Activated CD4-positive, alpha-beta T cell treated with anti-CD3 and anti-CD28 coated beads, Interleukin-2, Interleukin-4, amounts not matched to agents 100 ng/mL and 50 ng/mL, durations not matched to agents 16 hours and 8 hours (primary cell): ENCODE measurements around the gene IL27RA.

Experiments
- DNase-seq: peaks from one replicate; pipeline ENCODE4 v3.0.0-alpha.2; 2020; ENCODE audit warnings: low spot score

Gene IL27RA

DNA sequence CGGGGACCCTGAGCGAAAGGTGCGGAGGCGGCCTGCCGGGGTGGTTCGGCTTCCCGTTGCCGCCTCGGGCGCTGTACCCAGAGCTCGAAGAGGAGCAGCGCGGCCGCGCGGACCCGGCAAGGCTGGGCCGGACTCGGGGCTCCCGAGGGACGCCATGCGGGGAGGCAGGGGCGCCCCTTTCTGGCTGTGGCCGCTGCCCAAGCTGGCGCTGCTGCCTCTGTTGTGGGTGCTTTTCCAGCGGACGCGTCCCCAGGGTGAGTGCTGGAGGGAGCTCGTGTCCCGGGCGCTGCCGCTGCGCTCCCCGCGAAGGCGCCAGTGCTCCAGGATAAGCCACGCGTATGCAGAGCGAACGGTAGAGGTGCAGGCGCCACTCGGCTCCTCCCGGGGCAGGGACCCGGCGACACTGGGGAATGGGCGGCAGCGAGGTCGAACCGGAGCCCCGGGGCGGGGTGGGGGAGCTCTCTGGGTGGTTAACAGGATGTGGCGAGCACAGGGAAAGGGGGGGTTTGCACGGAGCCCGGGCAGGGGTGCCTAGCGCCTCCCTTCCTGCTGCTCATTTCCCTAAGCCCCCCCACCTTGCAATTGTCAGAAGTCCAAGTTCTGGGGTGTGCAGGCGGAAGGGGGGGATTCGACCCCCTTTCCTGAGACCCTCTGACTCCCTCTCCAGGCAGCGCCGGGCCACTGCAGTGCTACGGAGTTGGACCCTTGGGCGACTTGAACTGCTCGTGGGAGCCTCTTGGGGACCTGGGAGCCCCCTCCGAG is at the start of gene IL27RA:
IL27RA (plus strand) TSS at position 44 of the 762 bp plus-strand sequence; CDS start at position 155, 111 bp downstream.
- DNase-seq = peak; percentile 70

DNA sequence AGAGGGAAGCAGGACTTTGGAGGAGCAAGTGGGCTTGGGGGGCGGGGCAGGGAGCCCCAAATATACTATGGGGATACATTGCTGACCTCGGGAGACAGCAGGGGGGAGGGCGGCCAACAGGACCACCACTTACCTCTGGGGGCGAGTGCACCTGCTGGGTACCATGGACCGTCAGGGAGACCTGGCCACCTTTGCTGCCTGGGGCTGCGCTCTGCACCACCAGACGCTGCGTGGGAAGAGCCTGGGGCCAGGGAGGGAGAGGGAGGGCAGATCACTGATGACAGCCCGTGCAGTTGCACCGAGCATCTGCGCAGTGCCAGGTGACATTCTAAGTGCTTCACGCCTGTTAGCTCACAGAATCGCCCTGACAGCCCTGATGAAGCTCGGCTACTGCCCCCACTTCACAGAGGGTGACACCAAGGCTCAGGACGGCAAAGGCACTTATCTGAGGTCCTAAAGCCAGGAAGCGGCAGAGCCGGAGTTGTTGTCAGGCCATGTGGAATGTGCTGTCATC is 49.5 kb upstream of the IL27RA start:
- DNase-seq = no peak

GRCh38 chr19:13982773-13983172 is 48.8 kb upstream of the IL27RA start:
- DNase-seq = no peak

- no peak for DNase-seq
Measured at GRCh38 chr19:13983213-13983889, 48.2 kb upstream of the IL27RA start.

DNA sequence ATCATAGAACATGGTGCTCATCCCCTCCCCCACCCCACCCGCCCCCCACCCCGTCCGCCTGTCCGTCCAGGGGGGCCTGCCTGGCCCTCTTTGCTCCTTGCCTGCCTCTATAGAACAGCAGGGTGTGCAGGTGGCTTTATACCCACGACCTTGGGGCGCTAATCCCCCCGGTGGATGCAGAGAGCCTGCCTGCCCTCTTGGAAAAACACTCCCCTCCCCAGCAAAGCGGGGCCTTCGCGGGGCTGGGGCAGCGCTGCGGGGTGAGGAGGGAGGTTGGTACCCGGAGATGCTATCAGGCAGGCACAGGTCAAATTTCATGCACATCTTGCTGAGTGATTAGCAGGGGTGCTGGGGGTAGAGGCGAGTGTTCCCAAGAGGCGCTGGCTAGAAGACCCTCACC is 47.4 kb upstream of the IL27RA start:
- no peak for DNase-seq

DNA sequence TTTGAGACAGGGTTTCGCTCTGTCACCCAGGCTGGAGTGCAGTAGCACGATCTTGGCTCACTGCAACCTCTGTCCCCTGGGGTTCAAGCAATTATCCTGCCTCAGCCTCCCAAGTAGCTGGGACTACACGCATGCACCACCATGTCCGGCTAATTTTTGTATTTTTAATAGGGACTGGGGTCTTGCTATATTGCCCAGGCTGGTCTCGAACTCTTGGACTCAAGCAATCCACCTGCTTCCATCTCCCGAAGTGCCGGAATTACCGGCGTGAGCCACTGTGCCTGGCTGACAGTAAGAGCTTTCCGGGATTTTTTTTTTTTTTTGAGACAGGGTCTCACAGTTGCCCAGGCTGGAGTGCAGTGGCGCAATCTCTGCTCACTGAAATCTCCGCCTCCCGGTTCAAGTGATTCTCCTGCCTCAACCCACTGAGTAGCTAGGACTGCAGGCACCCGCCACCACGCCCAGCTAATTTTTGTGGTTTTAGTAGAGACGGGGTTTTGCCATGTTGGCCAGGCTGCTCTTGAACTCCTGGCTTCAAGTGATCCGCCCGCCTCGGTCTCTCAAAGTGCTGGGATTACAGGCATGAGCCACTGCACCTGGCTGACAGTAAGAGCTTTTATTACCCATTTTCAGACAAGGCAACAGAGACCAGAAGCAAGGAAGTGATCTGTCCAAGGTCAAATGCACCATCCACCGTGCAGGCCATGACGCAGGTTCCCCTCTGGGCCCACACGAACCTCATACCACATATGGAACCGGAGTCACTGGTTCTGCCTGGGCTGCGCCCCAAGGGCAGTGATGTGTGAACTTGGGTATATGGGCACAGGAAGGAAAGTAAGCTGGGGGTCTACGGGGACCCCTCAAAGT is 46.5 kb upstream of the IL27RA start:
- DNase-seq = no peak

- DNase-seq = no peak
Measured at GRCh38 chr19:13985771-13986347, 45.7 kb upstream of the IL27RA start.

- DNase-seq = peak; percentile 99
Measured at GRCh38 chr19:13986348-13986904, 45.1 kb upstream of the IL27RA start.

- DNase-seq = no peak
Measured at GRCh38 chr19:13987101-13987890, 44.3 kb upstream of the IL27RA start.

DNA sequence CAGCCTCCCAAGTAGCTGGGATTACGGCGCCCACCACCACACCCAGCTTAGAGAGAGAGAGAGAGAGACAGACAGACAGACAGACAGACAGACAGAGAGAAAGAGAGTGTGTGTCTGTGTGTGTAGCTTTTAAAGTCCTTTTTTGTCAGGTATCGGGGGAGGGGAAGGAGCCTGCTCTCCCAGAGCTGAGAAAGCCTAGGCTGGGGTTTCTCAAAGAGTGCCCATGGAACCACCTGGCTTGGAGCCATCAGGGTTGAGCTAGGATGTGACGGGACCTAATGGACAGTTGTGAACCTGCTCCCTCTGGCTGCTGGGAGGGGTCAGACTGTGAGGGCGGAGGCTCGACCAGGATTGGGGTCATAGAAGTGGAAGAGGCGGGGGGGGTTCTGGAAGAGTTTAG is 42.1 kb upstream of the IL27RA start:
- no peak for DNase-seq

GRCh38 chr19:13990085-13990484 is 41.5 kb upstream of the IL27RA start:
- DNase-seq = no peak

GRCh38 chr19:13992025-13992424 is 39.5 kb upstream of the IL27RA start:
- no peak for DNase-seq

DNA sequence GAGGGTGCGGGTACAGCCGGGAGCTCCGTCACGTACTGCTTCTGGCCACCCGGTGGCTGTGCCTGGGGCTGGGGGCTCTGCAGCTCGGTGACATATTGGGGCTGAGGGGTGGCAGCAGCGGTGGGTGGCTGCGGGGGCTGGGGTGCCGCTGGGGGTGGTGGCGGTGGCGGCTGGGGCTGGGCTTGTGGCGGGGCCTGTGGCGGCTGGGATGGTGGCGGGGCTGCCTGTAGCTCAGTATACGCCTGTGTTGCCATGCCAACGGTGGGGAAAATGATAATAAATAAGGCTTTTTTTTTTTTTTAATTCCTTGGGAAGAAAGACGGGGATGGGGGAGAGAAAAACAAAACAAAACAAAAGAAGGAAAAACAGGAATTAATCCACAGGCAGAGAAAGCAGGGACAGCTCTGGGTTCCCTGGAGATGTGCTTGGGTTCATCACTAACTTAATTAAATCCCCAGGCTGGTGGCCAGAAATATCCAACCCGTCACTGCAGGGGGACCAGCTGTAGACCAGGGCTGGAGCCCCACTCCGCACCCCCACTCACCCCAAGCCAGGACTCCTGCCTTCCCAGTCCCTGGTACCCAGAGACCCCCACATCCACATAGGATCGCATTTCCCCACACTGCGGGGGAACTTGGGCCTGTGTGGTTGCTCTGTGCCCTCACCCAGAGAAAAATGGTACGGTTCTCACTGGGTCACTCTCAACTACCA is 37.8 kb upstream of the IL27RA start:
- no peak for DNase-seq

GRCh38 chr19:13995017-13995728 is 36.4 kb upstream of the IL27RA start:
- no peak for DNase-seq

GRCh38 chr19:13995878-13996765 is 35.4 kb upstream of the IL27RA start:
- DNase-seq = no peak

DNA sequence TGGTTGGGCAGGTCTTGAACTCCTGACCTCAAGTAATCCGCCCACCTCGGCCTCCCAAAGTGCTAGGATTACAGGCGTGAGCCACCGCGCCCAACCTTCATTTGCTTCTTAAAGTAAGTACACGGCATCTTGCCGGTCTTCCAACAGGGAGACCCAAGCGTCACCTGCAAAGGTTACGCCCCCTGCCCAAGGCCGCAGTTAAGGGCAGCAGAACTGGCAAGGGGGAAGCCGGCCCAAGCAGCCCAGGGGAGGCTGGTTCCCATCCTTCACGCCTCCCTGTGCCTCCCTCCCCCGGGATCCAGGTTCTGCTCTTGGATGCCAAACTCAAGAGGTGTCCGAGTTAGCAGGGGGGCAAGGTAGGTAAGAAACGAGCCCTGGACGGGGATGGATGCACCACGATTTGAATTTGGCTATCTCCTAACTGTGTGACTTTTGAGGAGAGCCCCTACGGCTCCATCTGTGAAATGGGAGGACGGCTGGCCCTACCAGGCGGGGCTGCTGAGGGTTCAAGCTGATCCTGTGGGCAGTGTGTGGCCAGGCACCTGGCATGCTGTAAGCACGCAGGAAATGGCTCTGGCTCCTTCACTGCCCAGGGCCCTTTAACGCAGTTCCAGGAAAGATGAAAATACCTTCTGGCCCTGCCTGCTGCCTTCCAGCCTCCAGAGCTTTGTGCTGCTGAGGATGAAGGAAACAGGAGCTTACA is 34.5 kb upstream of the IL27RA start:
- no peak for DNase-seq

DNA sequence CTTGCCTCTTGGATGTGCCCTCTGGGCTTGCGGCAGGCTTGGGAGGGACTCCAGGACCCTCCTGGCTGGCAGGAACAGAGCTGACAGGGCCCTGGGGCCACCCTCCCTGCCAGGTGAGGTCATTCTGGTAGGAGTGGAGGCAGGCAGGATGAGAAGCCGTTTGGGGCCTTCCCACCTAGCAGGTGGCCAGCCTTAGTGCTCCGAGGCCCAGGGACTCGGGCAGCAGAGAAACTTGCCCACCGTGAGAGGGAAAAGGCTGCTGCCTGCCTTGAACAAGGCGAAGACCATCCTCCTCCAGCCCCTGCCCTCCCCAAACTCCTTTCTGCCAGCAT is 34.0 kb upstream of the IL27RA start:
- no peak for DNase-seq

DNA sequence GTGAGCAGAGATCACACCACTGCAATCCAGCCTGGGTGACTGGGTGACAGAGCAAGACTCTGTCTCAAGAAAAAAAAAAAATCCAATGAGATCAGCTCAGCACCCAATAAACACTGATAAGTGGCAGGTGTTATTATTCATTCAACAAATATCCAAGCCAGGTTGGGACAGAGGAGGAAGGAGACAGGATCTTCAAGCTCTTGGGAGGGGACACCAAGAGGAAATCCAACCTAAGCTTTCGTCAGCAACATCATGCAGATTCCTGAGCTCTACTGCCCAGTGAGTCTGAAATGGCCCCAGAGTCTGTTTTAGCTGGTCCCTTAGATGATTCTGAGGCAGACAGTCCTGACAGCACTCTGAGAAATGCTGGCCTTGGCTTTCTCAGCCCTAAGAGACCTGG is 33.1 kb upstream of the IL27RA start:
- DNase-seq = no peak
